GM18907 (cell line): ENCODE results near the gene PLG.
"Not testable (repeated sequence)": the region's sequence is repeated elsewhere in the genome, so short reads cannot be mapped to it uniquely, and the experiment has no call there.

Source experiments
- ATAC-seq: cut with Tn5 transposase; IDR thresholded peaks from one replicate; pipeline ENCODE4 v1.9.1; 2021; ENCODE audit warnings: mild to moderate bottlenecking, moderate library complexity; ENCODE audit not compliant: unreplicated experiment

The PLG gene

DNA sequence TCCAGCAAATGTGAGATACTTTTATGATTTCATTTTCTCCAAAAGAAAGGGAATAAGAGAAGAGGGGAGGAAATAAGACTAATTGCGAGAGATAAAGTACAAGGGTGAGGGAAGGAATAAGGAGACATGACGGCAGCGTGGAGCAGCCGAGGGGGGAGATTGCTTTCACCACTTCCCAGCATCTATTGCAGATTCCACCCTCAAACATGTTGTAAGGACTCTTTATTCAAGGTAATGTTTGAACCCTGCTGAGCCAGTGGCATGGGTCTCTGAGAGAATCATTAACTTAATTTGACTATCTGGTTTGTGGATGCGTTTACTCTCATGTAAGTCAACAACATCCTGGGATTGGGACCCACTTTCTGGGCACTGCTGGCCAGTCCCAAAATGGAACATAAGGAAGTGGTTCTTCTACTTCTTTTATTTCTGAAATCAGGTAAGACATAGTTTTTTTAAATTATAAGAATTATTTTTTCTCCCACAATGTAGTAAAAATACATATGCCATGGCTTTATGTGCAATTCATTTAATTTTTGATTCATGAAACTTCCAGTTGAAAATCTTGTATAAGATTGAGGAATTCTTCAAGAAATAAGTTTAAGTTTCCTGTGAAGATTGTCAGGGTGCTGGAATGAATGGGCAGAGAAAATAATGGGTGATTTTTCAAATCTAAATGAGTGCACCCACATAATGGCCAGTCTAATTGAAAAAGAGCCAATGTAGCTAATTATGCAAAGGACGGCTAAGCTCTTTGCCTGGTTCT is at the start of gene PLG:
Gene PLG, plus strand, starts transcription at position 327 of the 763 bp plus-strand sequence. Its CDS starts 61 bp downstream, at position 388.
- not testable (repeated sequence) for ATAC-seq

DNA sequence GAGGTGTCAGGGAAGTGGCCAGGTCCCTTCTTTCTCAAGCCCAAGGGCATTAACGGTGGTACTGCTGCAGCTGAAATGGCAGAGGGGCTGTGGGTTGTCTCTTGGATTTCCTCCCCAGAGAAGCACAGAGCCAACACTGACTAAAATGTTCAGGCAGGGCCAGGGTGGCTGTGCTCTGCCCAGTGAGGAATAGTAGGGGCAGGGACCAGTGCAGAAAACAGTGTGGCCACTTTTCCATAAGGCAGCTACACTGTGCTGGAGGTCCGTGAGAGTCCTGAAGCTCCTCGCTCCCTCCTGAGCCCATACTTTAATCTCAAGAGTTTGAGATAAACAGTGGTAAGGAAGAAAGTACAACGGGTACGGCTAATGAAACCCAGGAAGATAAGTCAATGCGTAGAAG is 42.5 kb upstream of the PLG start:
- no peak for ATAC-seq

DNA sequence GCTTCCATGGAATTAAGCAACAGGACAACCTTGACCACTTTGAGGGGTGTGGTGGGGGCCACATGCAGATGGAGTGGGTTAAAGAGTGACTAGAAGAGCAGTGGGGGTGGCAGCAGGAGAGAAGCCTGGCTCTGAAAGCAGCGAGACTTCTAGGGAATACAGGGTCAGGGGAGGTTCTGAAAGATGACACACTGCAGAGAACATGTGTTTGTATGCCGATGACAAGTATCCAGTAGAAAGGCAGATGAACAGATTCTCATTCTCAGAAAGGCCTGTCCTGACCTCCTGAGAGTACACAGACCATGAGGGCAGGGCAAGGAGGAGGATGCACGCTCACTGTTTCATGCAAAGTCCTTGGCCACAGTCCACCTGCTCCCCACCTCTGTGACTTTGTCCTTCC is 40.8 kb upstream of the PLG start:
- no peak for ATAC-seq

DNA sequence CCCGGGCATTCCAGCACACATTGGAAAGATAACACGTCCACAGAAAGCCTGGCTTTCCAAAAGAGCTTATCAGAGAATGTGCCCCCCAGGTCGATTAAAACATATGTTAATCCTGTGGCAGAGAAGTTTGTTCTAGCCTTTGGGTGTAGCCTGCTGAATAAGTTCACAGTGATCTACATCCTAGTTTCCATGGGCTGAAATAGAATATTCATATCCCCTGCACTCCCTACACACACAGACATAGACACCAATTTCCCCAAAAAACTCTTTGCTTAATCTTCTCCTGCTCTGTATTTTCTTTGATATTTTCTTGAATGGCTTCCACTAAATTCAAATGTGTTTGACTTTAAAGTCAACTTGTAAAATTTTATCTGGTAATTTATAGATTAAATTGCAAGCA is 39.6 kb upstream of the PLG start:
- no peak for ATAC-seq

DNA sequence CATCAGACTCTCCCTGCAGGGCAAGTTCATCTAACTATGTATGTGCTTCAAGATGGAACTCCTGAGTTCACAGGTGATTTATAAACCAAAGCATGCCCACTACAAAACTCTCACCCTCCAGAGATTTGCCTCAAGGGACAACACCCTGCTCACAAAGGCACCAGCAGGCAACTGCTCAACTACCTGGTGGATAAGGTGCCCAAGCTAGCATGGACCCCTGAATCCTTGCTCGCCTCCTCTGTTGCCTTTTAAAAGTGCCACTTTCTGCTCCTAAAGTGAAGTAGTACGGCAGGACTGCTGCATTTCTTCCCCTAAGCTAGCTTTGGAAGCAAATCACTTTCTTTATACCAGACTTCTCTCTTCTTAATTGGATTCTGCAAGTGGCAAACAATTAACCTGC is 39.2 kb upstream of the PLG start:
- no peak for ATAC-seq

DNA sequence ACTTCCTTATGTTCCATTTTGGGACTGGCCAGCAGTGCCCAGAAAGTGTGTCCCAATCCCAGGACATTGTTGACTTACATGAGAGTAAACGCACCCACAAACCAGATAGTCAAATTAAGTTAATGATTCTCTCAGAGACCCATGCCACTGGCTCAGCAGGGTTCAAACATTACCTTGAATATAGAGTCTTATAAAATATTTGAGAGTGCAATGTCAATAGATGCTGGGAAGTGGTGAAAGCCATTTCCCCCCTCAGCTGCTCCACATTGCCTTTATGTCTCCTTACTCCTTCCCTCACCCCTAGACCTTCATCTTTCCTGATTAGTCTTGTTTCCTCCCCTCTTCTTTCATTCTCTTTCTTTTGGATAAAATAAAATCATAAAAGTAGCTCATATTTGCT is 37.8 kb upstream of the PLG start, which contains the start of gene LPA:
Gene LPA, minus strand, starts transcription at position 78 of the 400 bp plus-strand sequence. Its CDS starts 61 bp downstream, at position 17.
- ATAC-seq, result not testable (repeated sequence)

DNA sequence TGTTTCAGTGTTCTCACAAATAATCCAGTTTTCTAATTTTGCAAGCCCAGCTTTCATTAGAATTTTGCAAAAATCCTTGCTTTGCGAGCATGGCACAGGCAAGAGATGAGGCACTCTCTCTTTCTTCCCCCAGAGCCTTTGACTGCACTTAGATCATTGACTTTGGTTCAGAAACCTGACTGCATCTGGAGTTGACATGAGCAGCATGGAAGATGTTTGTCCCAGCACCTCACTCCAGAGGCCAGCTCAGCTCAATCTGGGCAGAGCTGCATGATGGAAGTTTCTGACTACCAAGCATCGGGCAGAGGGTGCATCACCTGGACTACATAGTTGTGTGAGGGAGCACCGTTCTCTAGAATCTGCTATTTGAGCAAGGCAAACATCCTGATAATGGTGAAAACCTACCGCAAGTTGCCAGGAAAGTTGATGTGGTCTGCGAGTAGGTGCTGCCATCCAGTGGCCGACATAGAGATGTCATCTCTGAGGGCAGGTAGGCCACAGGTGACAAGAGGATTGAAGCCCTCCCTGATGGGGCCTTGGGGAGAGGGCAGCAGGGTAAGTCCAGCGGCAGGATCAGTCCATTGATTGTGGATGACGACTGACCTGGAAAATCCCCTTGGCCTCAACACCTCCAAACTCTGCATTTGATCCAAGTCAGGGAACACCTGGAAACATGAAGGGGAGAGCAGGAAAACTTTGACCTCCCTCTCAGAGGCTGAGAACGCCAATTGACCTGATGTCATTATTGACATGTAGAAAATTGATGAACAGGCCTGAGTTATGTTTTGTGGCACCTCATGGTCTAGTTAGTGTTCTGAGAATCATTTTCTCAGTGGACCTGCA is 34.2 kb upstream of the PLG start:
- peak; percentile 85 for ATAC-seq

DNA sequence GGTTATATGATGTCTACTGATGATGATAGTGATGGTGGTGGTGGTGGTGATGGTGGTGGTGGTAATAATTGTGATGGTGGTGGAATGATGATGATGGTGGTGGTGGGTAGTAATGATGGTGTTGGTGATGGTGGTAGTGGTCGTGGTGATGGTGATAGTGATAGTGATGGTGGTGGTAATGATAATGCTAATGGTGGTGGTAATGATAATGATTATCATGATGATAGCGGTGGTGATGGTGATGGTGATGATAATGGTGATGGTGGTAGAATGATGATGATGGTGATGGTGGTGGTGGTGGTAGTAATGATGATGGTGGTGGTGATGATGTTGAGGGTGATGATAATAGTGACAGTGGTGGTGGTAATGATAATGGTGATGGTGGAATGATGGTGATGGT is 33.5 kb upstream of the PLG start:
- no peak for ATAC-seq

DNA sequence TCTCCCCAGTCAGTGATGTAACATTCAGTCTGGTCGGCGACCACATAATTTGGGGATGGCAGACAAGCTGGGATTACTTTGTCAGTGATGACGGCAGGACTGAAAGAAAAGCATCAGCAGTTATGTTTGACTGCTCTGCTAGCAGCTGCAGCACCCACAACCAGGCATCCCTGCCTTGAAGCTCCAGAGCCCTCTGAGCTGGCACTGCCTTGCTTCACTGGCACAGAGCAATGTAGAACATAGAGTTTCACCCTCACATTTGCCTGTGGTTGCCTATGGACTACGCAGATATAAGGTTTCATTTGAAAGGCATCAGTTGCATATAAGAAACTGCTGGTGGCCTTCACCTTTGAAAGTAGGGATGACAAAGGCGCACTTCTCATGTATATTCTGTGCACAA is 25.6 kb upstream of the PLG start:
- ATAC-seq, result not testable (repeated sequence)

DNA sequence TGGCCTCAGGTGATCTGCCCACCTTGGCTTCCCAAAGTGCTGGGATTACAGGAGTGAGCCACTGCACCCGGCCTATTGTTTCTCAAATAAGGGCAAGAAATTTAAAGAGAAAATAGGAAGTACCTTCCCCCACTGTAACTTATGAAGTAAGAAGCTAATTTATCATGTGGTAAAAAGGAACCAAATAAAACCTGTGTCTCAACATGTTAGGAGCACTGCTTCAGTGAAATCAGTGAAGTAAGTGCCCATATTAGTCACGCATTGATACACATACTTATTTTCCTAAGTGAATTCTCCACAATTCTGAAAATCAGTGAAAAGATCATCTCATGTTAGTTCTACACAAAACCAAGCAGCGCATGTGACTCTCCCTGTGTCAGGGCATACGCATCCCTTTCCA is 23.8 kb upstream of the PLG start:
- ATAC-seq, result no peak

DNA sequence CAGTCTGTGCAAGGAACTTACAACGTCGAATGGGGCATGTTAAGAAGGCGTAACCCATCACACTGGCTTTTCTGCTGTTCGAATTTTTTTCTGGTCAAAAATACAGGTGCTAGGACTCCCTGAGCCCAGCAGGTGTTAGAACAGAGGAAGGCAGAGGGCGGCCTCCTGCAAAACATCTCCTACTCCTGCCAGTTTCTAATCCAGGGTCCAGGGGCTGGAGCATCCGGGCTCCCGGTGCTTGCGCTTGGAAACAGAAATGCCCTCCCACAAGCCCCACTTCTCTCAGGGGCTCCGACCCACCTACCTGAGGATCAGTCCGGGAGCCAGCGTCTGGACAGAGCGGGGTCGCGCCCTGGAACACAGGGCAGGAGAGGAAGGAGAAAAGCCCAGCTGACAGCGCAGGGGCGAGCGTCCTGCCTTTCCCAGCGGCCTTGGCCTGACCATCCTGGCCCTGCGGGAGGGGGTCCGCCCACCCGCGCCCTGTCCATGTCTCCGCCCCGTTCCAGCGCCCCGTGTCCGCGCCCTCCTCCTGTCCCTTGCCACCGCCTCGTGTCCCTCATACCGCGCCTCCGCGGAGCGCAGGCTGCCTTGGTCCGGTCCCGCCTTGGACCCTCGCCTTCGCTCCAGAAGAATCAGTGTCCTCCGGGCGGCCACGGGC is 23.2 kb upstream of the PLG start:
- no peak for ATAC-seq

DNA sequence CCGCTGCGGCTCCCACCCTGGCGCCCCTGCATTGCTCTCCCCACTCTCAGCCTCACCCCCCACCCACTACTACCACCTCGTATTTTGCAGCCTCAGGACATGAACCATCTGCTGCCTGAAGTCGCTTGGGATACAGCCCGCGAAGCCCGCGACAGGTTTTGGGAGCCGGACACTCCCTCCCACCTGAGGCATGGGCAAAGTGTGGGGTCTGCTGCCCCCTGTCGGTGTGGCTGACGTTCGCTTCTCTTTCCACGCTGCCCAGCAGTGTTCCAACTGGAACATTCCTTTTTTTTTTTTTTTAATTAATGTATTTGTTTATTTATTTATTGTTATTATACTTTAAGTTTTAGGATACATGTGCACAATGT is 22.7 kb upstream of the PLG start:
- ATAC-seq, result no peak

DNA sequence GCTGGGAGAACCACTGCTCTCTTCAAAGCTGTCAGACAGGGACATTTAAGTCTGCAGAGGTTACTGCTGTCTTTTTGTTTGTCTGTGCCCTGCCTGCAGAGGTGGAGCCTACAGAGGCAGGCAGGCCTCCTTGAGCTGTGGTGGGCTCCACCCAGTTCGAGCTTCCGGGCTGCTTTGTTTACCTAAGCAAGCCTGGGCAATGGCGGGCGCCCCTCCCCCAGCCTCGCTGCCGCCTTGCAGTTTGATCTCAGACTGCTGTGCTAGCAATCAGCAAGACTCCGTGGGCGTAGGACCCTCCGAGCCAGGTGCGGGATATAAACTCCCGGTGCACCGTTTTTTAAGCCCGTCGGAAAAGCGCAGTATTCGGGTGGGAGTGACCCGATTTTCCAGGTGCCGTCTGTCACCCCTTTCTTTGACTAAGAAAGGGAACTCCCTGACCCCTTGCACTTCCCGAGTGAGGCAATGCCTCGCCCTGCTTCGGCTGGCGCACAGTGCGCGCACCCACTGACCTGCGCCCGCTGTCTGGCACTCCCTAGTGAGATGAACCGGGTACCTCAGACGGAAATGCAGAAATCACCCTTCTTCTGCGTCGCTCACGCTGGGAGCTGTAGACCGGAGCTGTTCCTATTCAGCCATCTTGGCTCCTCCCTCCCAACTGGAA is 16.8 kb upstream of the PLG start:
- not testable (repeated sequence) for ATAC-seq

DNA sequence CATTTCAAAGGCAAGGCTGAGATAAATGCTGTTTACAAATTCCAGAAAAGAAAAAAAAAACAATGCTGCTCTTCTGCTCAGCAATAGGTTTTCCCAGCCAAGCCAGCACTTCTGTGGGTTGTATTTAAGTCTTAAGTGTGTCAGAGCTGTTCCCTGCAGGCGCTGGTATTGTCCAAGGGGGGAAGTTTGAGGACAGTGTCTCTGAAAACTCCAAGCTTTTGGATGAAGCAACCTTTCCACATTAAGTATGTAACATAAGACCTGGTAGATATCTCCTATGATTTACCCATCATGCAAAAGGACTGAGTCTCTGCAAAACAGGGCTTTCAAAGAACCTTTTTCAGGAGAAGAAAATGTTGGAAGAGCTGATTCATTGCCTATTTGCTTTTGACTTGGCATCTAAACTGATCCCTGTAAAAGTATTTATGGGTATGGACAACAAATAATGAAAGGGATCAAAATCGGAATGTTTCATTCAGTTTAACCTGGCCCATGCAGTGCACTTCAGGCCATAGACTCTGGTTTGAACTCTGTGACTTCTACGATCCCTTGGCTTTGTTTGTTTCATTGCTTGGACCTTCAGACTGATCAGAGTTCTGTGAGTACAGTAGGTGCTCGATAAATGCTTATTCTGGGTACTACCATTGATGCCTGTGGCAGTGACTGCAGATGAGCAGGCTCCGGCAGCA is 16.1 kb upstream of the PLG start:
- ATAC-seq, result no peak

DNA sequence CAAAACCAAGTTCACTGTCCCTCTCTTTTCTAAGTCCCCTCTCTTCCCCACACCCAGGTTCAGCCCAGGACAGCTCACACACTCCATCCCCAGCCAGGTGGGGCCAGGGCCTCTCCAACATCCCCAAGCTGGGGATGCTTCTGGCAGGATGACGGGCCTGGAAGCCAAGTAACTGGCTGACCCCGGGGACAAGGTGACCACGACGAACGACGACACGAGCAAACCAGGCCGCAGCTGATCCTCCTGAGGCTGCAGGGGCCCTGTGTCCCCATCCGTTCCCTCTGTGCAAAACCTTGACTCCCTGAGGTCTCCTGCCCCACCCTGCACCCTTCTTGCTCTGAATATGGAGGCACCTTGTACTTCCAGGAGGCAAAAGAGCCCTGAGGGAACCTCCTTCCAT is 11.6 kb upstream of the PLG start:
- no peak for ATAC-seq

DNA sequence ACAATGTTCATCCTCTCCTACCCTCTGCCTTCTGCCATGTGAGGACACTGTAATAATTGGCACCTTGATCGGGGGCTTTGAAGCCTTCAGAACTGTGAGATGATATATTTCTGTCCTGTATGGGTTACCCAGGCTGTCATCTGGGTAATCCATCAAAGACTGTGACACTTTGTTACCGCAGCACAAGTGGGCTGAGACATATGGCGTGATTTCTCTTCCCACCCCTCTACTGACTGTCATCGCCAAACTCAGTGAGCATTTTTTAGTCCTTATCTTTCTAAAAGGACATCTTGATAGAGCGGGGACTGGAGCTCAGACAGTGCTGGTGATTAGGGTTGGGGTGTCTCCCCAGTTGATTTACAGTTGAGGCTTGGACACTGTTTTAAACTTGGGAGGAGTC is 10.4 kb upstream of the PLG start:
- no peak for ATAC-seq

DNA sequence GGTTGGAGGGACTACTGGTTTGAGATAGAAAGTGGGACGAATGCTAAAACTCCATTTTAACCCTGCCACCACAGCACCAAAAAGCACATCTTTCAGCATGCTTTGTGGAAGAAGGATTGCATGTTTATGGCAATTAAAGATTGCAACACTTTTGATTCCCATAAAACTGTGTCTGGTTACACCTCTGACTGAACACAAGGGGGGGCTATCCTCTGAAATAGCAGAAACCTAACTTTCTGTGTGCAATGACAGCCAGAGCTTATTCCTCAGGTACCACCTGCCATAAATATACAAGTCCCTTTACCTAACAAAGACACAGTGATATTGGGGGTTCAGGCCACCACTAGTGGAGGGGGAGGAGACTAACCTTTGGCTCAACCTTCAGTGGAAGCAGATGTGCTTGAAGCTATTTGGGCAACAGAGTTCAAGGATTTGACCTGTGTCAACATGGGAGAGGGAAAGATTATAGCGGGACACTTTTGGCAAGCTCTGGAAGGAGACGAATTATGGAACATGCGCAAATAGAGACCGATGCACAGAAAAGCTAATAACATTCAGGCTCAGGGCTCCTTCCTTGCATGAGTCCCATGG is 9.6 kb upstream of the PLG start:
- no peak for ATAC-seq

DNA sequence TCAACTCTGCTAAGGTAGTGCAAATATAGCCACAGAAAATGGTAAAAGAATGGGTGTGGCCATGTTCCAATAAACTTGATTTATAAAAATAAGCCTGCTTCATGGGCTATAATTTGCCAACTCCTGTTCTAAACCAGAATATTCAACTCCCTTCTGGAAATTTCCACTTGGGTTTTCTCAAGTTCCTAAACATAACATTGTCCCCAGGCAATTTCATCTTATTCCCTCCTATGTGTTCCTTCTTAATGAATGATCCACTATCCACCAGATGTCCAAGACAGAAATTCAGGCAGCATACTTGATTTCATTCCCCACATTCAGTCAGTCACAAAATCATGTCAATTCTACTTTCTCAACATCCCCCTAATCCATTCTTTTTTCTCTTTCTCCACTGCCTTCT is 7.0 kb upstream of the PLG start:
- not testable (repeated sequence) for ATAC-seq

DNA sequence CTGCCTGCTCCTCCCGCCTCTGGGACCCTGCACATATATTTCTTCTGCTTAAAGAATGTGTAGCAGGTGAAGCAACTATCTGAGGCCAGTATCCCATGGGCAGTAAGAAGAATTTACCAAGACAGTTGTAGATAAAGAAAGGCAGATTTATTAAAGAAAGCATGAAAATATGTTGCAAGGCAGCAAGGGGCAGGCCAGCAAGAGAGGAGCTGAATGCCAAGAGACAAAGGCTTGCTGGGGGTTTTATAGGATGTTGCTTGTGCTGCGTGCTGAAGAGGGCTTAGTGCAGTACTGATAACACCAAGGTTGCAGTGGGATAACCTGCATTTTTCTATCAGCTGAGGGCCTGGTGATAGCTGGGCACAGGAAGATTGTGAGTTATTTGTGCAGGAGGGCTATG is 6.4 kb upstream of the PLG start:
- not testable (repeated sequence) for ATAC-seq

DNA sequence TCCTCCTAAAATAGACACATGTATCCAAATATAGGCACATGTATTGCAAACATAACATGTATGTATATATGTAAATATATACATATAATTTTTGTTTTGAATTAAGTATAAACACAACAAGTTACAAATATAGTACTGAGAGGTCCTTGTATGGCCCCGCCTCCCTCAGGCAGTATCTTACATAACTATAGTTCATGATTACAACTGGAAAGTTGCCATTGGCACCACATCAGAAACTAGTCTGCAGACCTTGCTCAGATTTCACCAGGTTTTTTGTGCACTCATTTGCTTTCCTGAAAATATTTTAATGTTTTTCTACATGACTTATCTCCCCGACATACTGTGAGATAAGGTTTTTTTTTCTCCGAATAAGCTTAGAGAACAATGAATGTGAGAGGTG is 5.2 kb upstream of the PLG start:
- not testable (repeated sequence) for ATAC-seq
